GM12865 (cell line): ENCODE measurements around the gene PPT2.

ENCODE experiments used
- DNase-seq: peaks from one replicate; pipeline ENCODE4 v3.0.0; 2010; ENCODE audit warnings: low read depth
- H3K4me3 ChIP-seq: 2 replicates; pipeline ENCODE4 v1.5.1; 2011; ENCODE audit warnings: mild to moderate bottlenecking, low read depth, low read length, control low read depth
- CTCF ChIP-seq: IDR thresholded peaks from 2 replicates; pipeline ENCODE4 v1.5.1; 2011; ENCODE audit warnings: low read length, control low read depth, low read depth, inconsistent platforms; ENCODE audit not compliant: insufficient read depth; ENCODE audit errors: missing control alignments

Gene PPT2

DNA sequence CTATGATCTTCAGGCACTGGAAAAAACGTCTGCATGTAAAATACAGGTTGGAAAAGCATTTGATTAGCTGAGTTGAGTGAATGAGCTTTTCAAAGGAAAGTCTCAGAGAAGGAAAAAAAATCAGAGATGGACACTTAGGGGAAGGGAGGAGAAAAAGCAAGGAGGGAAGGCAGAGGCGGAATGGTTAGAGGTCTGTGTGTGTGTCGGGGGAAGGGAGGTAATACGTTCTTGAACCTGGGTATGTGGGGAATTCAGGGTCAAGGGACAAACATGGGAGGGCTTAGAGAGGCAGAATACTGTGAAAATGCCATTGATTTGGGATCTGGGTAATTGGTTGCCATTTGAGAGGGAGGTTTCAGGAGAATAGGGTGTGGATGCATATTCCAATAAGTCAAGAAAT lies 7.3 kb upstream of the PPT2 start:
- no peak overlapping the region for H3K4me3 ChIP-seq
- no peak for DNase-seq
- no peak for TF ChIP-seq CTCF

- peak; percentile 5 for TF ChIP-seq CTCF
- no peak overlapping the region for H3K4me3 ChIP-seq
- no peak for DNase-seq
Observed at GRCh38 chr6:32147401-32148132, 6.4 kb upstream of the PPT2 start.

- H3K4me3 ChIP-seq = no peak overlapping the region
- TF ChIP-seq CTCF = no peak
- no peak for DNase-seq
Observed at GRCh38 chr6:32148289-32149091, 5.5 kb upstream of the PPT2 start.

- H3K4me3 ChIP-seq = no peak overlapping the region
- no peak for DNase-seq
- TF ChIP-seq CTCF = no peak
Observed at GRCh38 chr6:32149092-32149755, 4.7 kb upstream of the PPT2 start.

DNA sequence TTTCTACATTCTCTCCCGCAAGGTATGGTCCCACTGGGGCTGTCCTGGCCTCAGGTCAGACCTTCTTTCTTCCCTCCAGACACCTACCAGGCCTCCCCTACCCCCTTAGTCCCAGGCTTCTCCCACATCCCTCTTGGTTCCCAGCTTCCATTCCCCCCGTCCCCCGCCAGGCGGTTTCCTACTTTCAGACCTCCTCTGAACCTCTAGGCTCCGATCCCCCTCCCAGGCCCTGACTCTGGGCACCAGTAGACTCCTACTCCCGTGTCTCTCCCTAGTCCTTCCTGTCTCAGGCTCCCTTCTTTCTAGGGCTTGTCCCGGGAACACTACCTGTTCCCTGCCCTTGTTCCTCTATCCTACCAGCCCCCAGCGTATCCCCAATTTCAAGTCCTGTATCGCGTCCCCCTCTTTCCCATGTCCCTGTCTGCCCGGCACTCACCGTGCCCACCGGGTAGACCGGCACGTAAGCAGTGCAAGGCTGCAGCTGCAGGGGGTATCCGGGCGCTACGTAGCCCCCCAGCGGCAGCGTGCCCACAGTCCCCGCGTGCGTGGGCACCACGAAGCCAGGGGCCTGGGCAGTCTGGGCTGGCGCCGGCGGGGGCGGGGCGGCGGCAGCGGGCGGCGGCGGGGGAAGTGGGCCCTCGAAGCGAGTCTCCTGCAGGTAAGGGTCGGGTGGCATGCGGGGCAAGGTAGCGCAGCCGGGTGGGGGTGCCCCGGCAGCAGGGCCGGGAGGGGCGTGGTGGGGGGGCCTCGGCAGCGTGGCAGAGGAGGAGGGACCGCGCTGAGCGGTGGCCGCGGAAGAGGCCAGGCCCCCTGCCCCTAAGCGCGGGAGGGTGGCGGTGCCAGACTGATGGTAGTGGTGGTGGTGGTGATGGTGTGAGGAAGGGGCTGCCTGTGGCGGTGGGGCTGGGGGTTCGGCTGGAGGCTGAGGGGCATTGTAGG lies 3.7 kb upstream of the PPT2 start:
- DNase-seq = no peak
- no peak for TF ChIP-seq CTCF
- no peak overlapping the region for H3K4me3 ChIP-seq

DNA sequence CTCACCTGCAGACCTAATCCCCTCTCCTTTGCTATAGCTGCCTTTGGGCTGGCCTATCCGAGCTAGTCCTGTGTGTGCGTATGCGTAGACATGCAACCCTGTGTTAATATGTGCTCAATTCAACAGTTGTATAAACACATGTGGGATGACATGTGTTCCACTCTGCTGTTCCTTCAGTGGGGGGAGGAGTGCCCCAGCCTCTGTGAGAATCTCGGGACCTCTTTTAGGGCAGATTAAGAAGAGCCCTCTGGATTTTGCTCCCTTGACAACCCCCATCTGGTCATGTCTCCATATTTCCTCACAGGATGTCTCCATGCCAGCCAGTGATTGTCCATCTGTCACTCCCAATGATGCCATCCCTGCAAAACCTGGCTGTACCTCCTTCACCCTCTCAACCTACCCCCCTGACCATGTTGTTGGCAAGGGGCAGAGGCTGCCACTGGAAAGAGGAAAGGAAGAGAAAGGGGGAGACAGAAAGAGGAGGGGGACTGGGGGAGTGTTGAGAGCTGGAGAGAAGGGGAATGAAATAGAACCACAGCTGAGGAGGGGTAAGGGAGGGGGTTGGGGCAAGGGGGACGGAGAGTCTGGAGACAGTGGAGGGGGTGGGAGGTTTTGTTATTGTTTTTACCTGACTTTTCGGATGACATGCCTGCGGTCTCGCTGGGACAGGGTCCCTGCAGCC lies 2.6 kb upstream of the PPT2 start:
- H3K4me3 ChIP-seq = no peak overlapping the region
- DNase-seq = no peak
- no peak for TF ChIP-seq CTCF
